NCI-H2081 (cell line): ENCODE data around the gene CELF2.

Experiments
- DNase-seq, 2 experiments: peaks; one replicate each; lab custom pipeline; 2025; lab: John Stamatoyannopoulos, UW

The CELF2 gene

DNA sequence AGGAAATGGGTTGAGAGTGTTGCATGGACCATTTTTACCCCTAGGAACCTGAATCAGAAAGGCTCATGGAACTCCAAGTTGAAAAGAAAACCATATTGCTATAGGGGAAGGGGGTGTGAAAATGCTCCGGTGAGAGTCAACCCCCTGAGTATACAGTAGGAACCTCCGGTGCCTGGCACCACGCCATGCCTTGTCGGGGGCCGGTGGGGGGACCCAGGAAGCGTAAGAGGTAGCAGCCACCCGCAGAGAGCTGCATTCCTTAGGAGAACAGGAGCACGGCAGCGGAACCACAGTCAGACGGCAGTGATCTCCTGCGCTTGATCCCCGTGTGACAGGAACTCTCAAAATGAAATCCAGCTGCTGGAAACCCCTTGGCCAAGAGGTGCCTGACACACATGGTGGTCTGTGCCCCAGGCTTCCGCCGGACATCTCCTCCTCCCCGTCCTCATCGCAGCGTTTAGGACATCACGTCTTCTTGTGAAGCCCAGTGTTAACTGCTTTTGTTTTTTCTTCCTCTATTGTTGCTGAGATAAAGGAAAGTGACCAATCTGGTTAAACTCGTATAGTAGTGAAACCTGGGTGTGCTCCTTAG is 186.8 kb downstream of the CELF2 start:
- DNase-seq: no peak

DNA sequence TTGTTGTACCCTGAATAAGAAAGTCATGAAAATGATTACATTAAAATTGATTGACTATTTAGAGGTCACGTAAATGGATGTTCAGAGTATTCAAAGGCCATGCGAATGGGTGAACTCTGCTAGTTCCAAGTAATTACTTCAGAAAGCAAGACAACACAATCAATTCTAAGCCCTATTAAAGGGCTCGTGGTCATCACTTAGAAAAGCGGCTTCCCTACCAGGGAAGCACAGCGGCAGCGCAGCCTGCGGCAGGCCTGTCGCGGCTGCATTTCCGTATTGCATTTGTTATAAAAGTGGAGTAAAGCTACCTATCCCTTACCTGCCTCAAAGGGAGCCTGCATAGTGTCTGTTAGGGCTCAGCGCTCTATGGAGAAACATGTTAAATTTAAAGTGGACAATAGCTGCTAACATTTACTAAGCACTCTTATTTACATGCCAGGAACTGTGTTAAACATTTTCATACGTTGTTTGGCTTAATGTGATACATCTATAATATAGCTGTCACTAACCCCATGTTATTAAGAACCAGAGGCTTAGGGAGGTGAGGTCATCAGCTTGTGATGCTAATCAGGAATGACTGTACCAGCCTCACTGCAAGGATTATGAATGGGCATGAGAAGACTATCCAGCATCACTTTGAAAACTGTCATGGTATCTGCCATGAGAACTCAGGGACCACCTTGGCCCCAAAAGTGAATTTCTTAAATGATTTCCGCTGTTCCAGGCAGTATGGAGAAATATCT is 187.5 kb downstream of the CELF2 start:
- DNase-seq: no peak

DNA sequence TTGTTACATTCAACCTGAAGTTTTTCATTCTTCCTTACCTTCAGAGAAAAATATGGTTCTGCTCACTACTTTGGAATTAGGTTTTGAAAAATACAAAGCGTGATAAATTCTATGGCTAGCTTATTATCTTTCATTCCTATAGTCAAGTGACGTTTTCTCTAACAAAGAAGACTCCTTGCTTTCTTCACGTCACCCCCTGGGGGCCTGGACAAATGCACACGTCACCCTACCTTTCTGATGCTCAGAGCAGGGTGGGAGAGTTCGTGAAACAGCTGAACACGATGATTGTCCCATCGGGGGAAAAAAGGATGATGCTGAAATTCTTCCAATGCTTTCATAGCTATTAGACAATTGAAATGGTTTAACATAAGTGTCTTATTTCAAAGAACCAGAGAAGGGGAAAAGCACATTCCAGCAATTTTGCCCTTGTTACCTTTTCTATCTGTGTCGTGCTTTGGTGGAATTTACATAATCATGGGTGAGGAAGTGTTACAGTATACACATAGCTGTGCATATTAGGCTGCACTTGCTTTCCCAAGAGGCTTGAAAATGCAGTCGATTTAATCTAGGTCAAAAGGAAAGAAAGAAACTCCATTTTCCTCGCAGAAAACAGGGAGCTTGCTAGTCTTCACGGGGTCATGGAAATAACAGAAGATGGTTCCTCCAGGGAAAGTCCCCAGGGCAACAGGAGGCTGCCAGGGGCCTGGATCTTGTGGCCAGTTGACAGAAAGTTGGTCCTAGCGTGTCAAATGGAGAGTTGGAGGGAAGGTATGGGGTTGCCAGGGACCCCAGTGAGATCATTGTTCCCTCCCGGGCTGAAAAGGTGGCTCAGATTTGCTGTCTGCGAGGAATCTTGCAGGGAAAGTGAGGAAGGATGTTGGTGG is 189.2 kb downstream of the CELF2 start:
- no peak for DNase-seq

GRCh38 chr10:11207560-11207844 is 189.8 kb downstream of the CELF2 start:
- no peak for DNase-seq

DNA sequence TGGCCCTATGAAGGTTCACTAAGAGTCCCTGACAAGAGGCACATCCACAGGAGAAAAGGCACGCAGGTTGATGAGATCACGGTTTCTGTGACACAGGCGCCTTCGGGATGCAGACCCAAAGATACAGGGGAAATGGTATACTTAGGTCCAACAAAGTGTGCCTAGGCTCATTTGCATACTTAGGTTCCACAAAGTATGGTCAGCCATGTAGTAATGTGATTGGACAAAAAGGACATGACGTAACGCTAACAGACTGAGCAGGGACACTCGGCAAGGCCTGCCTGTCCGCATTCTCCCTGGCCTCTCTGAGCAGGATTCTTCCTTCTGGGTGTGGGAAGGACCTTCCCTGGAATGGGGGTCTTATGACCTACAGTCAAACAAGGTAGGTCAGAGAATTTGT is 190.6 kb downstream of the CELF2 start:
- no peak for DNase-seq

GRCh38 chr10:11208908-11209829 is 191.5 kb downstream of the CELF2 start:
- no peak for DNase-seq

GRCh38 chr10:11209830-11210181 is 192.1 kb downstream of the CELF2 start:
- no peak for DNase-seq

DNA sequence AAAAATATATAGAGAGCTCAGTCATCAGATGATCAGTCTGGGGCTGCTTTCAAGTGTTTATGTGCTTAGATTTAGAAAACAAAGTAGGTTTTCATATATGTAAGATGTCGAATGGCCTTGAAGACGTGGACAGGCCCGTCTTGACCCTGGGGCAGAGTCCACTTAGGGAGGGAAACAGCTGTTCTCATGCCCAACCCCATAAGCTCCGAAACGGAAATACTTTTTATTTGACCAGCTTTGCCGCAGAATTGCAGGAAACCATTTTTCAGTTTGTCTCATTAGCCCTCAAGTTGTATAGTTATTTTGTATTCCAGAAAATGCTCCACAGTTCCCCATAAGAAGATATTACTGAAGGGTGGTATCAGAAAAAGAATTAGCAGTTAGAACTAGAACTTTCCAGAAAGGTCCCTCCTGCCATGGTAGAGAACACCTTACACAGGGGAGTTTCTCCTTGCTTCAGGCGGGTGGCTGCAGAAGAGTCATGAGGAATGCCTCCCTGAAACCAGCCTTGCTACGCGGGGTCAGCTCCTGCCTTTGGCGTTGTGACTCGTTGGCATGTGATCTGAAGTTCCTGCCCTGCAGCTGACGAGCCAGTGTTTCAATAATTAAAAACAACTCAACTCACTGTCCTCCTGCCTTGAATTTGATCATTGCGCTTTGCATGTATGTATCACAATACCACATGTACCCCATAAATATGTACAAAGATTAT is 192.7 kb downstream of the CELF2 start:
- no peak for DNase-seq

DNA sequence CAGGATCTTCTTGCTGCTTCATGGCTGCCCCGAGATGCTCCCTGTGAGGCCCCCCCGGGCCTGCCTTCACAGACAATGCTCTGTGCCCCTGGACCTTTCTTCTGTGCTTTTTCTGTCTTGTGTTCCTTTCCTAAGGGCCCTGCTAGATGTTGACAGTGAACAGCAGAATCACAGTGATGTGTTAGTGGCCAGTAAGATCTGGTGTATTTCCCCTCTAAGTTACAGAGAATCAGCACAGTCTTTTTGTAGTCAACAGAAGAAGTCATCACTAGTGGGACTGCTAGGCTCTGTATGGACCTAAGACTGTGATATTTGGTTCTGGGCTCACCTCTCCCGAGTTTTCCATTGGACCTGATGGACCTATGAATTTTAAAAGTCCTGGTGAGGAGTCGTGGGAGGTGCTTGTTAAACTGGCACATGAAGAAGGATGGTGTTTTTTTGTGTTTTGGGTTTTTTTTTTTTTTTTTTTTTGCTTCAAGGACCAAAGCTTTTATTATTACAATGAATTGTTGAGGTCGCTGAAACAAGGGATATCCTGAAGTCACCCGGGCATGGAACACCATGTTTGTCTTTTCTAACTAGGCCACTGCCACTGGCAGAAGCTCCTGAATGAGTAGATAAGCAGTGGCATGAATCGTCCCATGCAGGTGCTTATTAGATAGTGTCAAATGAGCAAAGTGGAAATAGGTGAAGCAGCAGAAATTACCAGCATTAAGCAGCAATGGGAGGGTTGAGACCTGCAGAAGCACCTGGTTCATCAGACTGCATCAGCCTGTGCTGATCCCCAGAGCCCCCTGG is 194.8 kb downstream of the CELF2 start:
- DNase-seq: no peak

DNA sequence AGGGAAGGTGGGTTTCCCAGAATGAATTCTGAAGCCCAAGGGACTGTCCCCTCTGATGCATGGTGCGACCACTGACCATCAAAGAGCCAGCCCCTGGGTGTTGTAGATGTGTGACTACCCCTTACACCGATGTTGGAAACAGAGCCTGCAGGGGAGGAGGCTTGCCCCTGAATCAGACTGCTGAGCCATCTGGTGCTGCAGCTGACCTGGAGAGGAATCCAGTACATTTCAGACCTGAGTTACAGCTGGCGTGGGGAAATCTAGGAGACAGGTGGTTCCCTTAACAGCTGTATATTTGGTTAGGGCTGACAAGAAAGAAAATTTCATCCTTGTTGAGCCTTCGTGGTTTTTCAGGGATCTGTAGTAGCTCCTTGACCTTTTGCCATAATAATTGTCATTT is 195.5 kb downstream of the CELF2 start:
- DNase-seq: no peak

- DNase-seq: no peak
Measured at GRCh38 chr10:11214407-11214806, 196.7 kb downstream of the CELF2 start.

DNA sequence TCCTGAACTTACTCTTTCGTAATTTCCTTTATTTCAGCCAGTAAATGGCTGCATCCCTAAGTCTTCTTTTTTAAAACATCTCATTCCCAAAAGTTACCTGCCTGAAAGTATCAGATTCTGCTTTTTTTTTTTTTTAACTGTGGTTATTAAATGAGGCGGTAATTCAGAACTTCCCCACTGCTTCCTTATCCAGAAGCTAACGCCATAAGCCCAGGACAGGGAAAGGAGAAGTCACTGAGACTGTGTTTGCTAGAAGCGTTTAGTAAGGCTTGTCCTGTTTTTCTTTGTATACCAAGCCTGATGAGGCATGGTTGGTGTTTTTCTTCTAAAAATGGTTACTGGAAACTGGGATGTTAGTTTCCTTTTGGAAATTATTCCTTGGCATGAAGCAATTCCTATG is 197.8 kb downstream of the CELF2 start:
- no peak for DNase-seq

DNA sequence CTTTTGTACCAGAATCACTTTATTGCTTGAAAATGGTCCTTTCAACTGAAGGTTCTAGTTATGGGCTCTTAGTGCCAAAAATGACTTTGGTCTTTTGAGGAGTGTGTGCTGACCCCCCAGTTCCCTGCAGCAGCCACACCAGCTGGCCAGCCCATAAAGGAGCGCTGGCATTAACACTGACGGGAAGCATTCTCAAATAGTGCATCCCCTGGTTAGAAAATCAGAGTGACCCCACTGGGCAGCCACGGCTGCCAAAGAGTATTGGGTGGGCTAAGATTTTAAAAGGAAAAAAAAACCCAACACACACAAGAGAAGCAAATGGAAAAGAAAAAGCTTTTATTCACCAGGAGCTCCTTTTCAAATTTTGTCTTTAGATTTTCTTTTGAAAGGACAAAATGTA is 199.8 kb downstream of the CELF2 start:
- no peak for DNase-seq

DNA sequence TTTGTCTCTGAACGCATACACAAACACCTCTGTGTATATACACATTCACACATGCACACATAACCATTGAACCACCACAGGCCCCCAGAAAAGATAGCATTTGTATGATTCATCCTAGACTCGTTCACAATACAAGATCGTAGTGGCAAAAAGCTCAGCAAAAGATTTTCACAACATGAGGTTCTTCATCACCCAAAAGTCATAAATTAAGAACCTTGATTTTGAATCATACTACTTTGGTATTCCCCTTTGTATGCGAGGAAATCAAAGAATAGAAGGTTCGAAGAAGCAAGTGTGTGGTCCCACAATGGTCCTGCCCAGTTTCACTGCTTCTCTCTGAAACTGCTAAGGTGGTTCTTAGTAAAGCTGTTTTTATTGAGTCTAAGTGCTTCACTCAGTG is 200.7 kb downstream of the CELF2 start:
- DNase-seq: no peak

DNA sequence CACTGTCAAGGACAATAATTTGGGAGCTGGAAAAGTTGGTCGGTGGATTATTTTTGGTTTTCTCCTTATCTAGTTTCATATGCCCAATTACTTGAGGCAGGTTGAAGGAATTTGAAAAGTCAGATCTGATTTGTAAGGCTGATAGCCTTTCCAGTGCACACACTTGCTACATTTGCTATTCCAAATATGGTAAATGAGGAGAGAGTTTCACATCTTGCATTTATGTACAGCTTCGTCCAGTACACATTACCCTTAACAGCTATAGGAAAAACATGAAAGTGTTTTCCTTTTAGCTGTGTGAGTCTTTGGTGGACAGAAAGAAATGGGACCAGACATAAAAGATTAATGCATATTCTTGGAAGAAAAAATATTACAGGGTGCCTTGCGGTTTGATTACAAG is 201.8 kb downstream of the CELF2 start:
- DNase-seq: no peak

DNA sequence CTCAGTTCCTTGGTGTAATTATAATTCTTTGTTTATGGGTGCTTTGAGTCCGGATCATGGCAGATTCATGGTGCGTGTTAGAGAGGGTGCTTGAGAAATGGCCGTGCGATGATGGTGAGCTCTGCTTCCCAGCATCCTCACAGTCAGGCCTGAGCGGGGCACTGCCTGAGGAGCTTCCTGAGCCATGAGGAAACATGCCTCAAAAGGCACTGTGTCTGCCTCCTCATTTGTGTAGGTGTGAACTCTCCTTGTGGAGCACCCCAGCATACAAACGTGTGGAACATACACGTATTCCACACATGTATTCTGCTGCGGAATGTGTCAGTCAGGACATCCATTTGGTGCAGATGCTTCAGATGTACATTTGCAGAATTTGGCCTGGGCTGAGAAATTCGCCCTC is 205.4 kb downstream of the CELF2 start:
- DNase-seq: no peak

DNA sequence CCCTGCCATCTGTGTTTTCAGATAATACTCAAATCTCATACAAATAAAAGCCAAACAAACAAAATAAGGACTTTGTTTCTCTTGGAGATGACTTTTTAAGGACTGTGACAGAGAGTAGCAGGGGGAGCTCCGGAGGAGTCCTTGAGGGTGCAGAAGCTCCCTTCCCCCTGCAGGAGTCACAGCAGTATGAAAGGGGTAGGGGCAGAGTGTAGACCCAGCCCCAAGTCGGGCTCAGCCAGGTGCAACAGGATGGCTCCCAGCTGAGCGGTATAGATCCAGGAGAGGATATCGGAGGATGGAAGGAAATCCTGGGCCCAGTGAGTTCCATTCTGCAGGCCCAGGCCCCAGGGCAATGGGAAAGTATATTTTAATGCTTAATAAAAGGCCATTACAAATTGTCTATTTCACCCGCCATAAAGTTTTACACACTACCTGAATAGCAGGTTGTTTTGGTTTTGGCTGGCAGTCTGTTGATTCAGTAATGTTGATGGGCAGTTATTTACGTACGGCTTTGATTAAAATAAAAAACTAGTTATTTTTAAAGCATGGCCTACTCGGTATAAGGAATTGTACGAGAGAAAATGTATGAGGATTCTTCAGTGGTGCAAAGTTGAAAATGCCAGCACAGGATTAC is 206.0 kb downstream of the CELF2 start:
- no peak for DNase-seq

GRCh38 chr10:11224321-11224720 is 206.6 kb downstream of the CELF2 start:
- DNase-seq: no peak

- no peak for DNase-seq
Measured at GRCh38 chr10:11224792-11225416, 207.2 kb downstream of the CELF2 start.

GRCh38 chr10:11225935-11226334 is 208.3 kb downstream of the CELF2 start:
- peak in 1 of 2 experiments; percentile 14 for DNase-seq
